OCI-LY1 (cell line): Measurements from ENCODE around the gene GUCY1B1.

Experiments used
- CTCF ChIP-seq: fragments of 200-600 bp; sonication (generic), shearing (Covaris generic); IDR thresholded peaks from 2 replicates; pipeline ENCODE4 v1.5.1; 2017; ENCODE audit warnings: mild to moderate bottlenecking, antibody characterized with exemption, low read length, moderate library complexity, mixed read lengths
- EZH2 ChIP-seq: fragments of 200-600 bp; sonication (generic), shearing (Covaris generic); IDR thresholded peaks from 2 replicates; pipeline ENCODE4 v1.8.0; 2017; ENCODE audit warnings: borderline replicate concordance, mixed run types, mild to moderate bottlenecking, antibody characterized with exemption, low read length, moderate library complexity, mixed read lengths

- TF ChIP-seq CTCF, result no peak
- no peak for TF ChIP-seq EZH2
These were observed 6.3 kb downstream of the GUCY1B1 start for GRCh38 chr4:155765149-155765548.
